GM10248 (cell line): Measurements from ENCODE around the gene CTNNBIP1.

Experiments
- CTCF ChIA-PET: fragments of 300-600 bp; sonication (Branson Sonifier 250); formaldehyde crosslinking; extraction: SDS; loops from one replicate; lab custom pipeline; 2021; ENCODE audit warnings: antibody characterized with exemption; lab: Yijun Ruan, JAX
- POLR2A ChIA-PET: fragments of 350-650 bp; sonication (Branson Sonifier 250); formaldehyde crosslinking; extraction: SDS; loops from one replicate; lab custom pipeline; 2020; ENCODE audit warnings: antibody characterized with exemption; lab: Yijun Ruan, JAX
- DNase-seq: peaks from one replicate; pipeline ENCODE4 v3.0.0; 2012; ENCODE audit errors: extremely low spot score
- CTCF ChIP-seq: IDR thresholded peaks from 2 replicates; pipeline ENCODE4 v1.5.1; 2012; ENCODE audit warnings: mild to moderate bottlenecking, low read depth; ENCODE audit errors: extremely low read depth, missing control alignments, control extremely low read depth

CTNNBIP1 gene

GRCh38 chr1:9855186-9855585 lies 54.9 kb downstream of the CTNNBIP1 start:
- TF ChIP-seq CTCF: no peak
- CTCF ChIA-PET: interaction anchor here (1.8 to 3.4 kb wide), 2 partner anchors 13 to 20 kb away, joined by 4 to 10 read pairs; no protein-coding TSS in a partner anchor
- no peak for DNase-seq
- POLR2A ChIA-PET: no interaction called here

DNA sequence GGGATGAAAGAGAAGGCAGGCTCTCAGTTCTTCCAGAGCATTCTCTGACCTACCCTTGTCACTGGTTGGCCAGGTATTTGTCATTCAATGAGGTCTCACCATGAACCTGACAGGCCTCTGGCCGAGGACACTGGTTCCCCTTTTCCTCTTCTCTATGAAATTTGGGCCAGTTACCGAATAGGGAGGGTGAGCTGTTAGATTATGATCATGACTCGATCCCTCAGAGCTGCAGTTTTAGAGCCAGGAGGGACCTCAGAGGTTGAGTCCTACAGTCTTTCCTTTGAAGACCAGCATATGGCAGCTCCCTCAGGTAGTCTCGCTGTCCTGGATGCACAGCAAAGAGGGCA lies 56.8 kb downstream of the CTNNBIP1 start:
- ChIA-PET CTCF (interaction anchor here (1.0 to 3.4 kb wide), 6 partner anchors 10 to 40 kb away, joined by 3 to 10 read pairs (median 4); no protein-coding TSS in a partner anchor), POLR2A (no interaction called here)
- DNase-seq: no peak
- no peak for TF ChIP-seq CTCF

- no peak for DNase-seq
- POLR2A ChIA-PET: no interaction called here
- TF ChIP-seq CTCF: no peak
- CTCF ChIA-PET: interaction anchor here (0.9 to 3.4 kb wide), 6 partner anchors 11 to 40 kb away, joined by 3 to 10 read pairs (median 3); no protein-coding TSS in a partner anchor
Measured at GRCh38 chr1:9852410-9853248, 57.4 kb downstream of the CTNNBIP1 start.

GRCh38 chr1:9852004-9852403 lies 58.1 kb downstream of the CTNNBIP1 start:
- TF ChIP-seq CTCF: no peak
- DNase-seq: no peak
- CTCF ChIA-PET: interaction anchor here (0.9 to 3.4 kb wide), 2 partner anchors 15 to 16 kb away, joined by 3 to 10 read pairs; no protein-coding TSS in a partner anchor
- POLR2A ChIA-PET: no interaction called here

GRCh38 chr1:9850442-9851162 lies 59.5 kb downstream of the CTNNBIP1 start:
- CTCF ChIA-PET: interaction anchor here (1.0 to 2.0 kb wide), 5 partner anchors 18 to 235 kb away, joined by 3 to 4 read pairs (median 4); no protein-coding TSS in a partner anchor
- DNase-seq: no peak
- POLR2A ChIA-PET: no interaction called here
- TF ChIP-seq CTCF: no peak
